AG08396 (cell line): Measurements from ENCODE around the gene SZRD1.

Experiments
- DNase-seq: peaks from one replicate; pipeline ENCODE4 v3.0.0; 2012; ENCODE audit warnings: low spot score, mixed read lengths

SZRD1 gene

DNA sequence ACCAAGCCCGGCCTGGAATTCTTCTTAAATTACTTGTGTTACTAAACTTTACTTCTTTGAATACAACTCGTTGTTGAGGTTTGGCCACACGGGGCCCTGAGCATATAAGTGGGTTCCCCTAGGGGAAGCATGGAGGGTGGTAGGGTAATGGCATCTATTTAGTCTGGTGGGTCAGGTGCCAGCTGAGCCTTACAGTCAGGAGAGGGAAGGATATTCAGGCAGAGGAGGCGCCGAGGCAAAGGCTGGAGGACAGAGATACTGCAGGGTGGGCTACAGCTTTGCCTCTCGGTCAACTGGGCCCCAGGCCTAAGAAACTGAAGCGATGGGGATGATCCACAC is 73.1 kb downstream of the SZRD1 start:
- DNase-seq, result no peak

GRCh38 chr1:16440470-16441281 is 73.6 kb downstream of the SZRD1 start, which contains the start of gene NECAP2:
NECAP2 (plus strand) TSS chr1:16440724; CDS start chr1:16440762, 38 bp downstream.
- DNase-seq, result peak; percentile 94

GRCh38 chr1:16441282-16441665 is 74.2 kb downstream of the SZRD1 start:
- DNase-seq, result peak; percentile 29

DNA sequence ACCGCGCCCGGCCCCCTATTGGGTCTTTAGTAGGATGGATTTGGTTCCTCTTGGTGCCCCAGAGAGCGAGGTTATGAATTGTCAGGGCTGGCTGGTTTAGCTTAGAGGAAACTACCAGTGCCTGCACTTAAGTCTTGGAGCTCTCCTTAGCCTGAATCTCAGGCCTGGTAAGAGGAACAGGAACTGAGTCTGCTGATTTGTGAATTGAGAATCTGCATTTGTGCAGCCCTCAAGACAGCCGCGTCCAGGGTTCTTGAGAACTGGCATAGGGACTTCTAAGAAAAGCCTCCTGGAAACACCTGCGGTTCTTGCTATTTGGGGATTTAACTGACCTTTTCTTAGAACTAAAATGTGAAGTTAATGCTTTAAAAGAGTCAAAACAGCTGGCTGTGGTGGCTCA is 75.2 kb downstream of the SZRD1 start:
- DNase-seq, result no peak

DNA sequence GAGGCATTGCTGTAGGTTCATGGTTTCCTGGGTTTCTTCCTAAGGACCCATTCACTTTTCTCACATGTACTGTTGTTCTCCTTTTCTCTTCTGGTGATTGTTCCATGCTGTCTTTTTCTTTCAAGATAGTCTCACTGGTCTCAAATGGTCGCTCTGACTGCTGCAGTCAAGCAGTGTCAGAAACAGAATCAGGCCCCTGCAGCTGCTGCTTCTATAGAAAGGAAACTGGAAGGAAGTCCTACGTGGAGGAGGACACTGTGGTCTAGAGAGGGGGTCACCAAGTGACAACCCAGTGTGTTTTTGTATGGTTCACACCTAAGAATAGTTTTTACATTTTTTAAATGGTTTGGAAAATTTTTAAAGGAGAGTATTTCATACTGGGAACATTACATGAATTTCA is 75.9 kb downstream of the SZRD1 start:
- DNase-seq, result no peak

DNA sequence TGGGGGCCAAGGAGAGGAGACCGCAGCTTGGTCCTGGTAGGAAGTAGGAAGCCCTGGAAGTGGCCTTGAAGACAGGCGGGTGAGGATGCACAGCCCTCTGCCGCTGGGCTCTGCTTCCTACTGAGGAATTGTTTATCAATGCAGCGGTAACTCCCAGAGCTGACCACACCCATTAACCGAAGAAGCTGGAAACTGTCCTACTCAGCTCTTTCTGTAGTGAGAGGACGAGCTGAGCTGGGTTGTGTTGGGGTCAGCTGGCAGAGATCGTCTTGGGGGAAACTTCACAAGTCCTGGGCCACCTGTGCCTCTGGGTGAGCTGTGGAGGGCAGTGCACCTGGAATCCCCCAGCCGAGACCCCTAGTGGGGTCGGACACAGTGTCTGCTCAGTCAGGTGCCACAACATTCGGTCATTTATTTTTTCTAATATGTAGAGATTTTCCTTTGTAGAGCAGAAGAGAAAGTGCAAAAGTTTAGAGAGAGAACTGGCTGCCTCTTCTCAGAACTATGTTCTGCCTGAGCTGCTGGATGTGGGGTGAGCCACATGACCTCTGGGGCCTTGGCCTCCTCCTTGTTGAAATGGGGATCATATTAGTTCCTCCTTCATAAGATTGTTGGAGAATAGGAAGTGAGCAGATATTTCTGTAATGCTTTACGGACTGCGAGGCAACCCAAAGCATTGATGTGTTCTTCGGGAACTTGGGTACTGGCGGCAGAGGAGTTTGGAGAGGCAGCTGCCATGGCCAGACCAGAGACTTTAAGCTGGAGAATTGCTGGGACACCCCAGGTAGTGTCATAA is 77.1 kb downstream of the SZRD1 start:
- no peak for DNase-seq

GRCh38 chr1:16445052-16445451 is 78.0 kb downstream of the SZRD1 start:
- DNase-seq, result no peak

GRCh38 chr1:16446116-16446515 is 79.1 kb downstream of the SZRD1 start:
- no peak for DNase-seq

DNA sequence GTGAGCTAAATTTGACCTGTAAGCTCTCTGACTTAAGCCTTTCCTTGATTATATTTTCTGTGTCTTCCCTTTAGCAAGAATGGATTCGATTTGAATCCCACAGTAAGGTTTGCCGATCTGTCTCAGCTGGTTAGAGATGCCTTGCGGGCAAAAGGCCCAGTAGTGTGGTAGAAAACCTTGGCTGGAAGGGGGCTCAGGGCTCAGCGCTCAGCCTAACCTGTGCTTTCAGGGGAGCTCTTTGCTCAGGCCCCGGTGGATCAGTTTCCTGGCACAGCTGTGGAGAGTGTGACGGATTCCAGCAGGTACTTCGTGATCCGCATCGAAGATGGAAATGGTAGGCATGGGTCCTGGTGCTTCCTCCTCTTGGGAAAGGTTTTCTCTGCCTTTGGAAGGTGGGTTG is 80.6 kb downstream of the SZRD1 start:
- no peak for DNase-seq
